Thoracic aorta (tissue), 2 donors: Measurements from ENCODE around the gene TMPRSS3. TPM values are rescaled to one million over a fixed set of nuclear protein-coding genes. Genes with fewer than 3 reads are reported as not detected.

Source experiments
- ATAC-seq: fragments of 150-250 bp; one replicate; pipeline ENCODE4 v1.8.0; 2017; ENCODE audit warnings: low read depth; ENCODE audit not compliant: insufficient number of reproducible peaks, low FRiP score
- DNase-seq: peaks from one replicate; pipeline ENCODE4 v3.0.0-alpha.2; 2020; ENCODE audit warnings: low spot score
- H3K27ac ChIP-seq, 2 donors: fragments of 200-600 bp; sonication (generic); 1 replicate in 1 of 2; 2 replicates in 1 of 2; pipeline ENCODE4 v1.5.1; 2016; ENCODE audit warnings: mild to moderate bottlenecking in 2 of 2, moderate library complexity in 2 of 2
- H3K27me3 ChIP-seq: fragments of 200-600 bp; sonication (generic); replicated peaks from 2 replicates; pipeline ENCODE4 v1.6.0; 2016; ENCODE audit warnings: mild to moderate bottlenecking; ENCODE audit not compliant: insufficient read depth
- H3K36me3 ChIP-seq: fragments of 200-600 bp; sonication (generic); one replicate; pipeline ENCODE4 v1.5.1; 2016
- H3K4me1 ChIP-seq, 2 donors: fragments of 200-600 bp; sonication (generic); 1 replicate in 1 of 2; 2 replicates in 1 of 2; pipeline versions ENCODE4 v1.5.1 to v1.6.0; 2016; ENCODE audit warnings: low read depth in 2 of 2, mild to moderate bottlenecking in 1 of 2; ENCODE audit not compliant: control insufficient read depth in 1 of 2
- H3K4me3 ChIP-seq: fragments of 200-600 bp; sonication (generic); 2 replicates; pipeline ENCODE4 v1.5.1; 2016; ENCODE audit warnings: mild to moderate bottlenecking
- H3K9me3 ChIP-seq: fragments of 200-600 bp; sonication (generic); 2 replicates; pipeline ENCODE4 v1.5.1; 2016
- total RNA-seq, 2 donors: library from RNA; depleted of rRNA; stranded (reverse); fragments of >200 nt; gene quantifications; one replicate each; pipeline versions ENCODE4 v1.1.0 to v1.2.3, GENCODE V29; 2016
- TF ChIP-seq, protein P1 (sequence below): fragments of 200-600 bp; sonication (generic); IDR thresholded peaks from one replicate; pipeline ENCODE4 v1.5.1; 2019; ENCODE audit warnings: antibody characterized with exemption

The TMPRSS3 gene
- total RNA-seq, 2 donors from 2014 or later, result not detected

DNA sequence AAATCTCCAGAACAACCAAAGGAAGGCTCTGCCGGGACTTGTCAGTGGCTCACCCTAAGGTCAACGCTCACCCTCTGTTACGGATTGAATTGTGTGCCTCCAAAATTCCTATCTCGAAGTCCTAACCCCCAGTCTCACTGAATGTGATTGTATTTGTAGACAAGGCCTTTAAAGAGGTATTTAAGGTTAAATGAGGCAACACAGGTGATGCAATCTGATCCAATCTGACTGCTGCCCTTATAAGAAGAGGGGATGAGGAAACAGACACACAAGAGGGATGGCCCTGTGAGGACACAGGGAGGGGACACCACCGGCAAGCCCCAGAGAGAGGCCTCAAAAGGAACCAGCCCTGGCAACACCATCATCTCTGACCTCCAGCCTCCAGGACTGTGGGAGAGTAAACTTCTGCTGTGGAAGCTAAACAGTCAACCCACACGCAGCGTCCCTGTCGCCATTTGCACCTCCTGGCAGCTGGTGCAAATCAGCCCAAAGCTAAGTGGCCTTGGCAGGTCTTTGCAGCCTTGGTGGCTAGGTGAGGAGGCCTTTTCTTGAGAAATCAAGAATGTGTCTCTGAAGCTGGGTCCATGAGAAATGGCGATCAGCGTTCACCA lies 32.1 kb upstream of the TMPRSS3 start:
- peaks cover 11% of the 10 kb centered on the region for H3K9me3 ChIP-seq
- H3K36me3 ChIP-seq, result no peaks in the 10 kb centered on the region
- TF ChIP-seq, protein P1, sequence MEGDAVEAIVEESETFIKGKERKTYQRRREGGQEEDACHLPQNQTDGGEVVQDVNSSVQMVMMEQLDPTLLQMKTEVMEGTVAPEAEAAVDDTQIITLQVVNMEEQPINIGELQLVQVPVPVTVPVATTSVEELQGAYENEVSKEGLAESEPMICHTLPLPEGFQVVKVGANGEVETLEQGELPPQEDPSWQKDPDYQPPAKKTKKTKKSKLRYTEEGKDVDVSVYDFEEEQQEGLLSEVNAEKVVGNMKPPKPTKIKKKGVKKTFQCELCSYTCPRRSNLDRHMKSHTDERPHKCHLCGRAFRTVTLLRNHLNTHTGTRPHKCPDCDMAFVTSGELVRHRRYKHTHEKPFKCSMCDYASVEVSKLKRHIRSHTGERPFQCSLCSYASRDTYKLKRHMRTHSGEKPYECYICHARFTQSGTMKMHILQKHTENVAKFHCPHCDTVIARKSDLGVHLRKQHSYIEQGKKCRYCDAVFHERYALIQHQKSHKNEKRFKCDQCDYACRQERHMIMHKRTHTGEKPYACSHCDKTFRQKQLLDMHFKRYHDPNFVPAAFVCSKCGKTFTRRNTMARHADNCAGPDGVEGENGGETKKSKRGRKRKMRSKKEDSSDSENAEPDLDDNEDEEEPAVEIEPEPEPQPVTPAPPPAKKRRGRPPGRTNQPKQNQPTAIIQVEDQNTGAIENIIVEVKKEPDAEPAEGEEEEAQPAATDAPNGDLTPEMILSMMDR, result no peak
- H3K27ac ChIP-seq, result no peak overlapping the region
- DNase-seq (no peak), ATAC-seq (no peak)
- H3K4me1 ChIP-seq, result no peaks in the 10 kb centered on the region
- H3K27me3 ChIP-seq, result no peaks in the 10 kb centered on the region
- H3K4me3 ChIP-seq, result no peak overlapping the region

GRCh38 chr21:42426876-42427480 lies 31.1 kb upstream of the TMPRSS3 start:
- Histone ChIP-seq H3K4me1 (no peaks in the 10 kb centered on the region), H3K27ac (no peak overlapping the region), H3K27me3 (no peaks in the 10 kb centered on the region), H3K36me3 (no peaks in the 10 kb centered on the region), H3K4me3 (no peak overlapping the region), H3K9me3 (peaks cover 2% of the 10 kb centered on the region)
- no peak for DNase-seq
- TF ChIP-seq, protein P1, result no peak
- no peak for ATAC-seq

DNA sequence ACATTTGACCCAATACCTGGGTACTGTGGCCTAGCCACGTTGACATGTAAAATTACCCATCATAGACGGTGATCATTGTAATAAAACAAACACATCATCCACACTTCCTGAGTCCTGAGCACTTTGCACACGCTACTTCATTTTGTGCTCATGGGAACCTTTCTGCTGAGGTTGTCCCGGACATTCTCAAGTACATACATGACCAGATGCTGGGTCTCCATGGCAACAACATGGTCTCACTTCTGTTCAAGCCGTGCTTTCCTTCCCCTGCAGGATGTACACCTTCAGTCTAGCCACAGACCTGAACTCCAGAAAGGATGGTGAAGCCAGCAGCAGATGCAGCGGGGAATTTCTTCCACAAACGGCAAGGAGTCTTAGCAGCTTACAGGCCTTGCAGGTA lies 30.6 kb upstream of the TMPRSS3 start:
- TF ChIP-seq, protein P1, result no peak
- ATAC-seq, result no peak
- Histone ChIP-seq H3K9me3 (no peaks in the 10 kb centered on the region), H3K4me3 (no peak overlapping the region), H3K36me3 (no peaks in the 10 kb centered on the region), H3K27me3 (no peaks in the 10 kb centered on the region), H3K27ac (no peak overlapping the region), H3K4me1 (no peaks in the 10 kb centered on the region)
- DNase-seq, result no peak

- Histone ChIP-seq H3K9me3 (no peaks in the 10 kb centered on the region), H3K36me3 (no peaks in the 10 kb centered on the region), H3K4me3 (no peak overlapping the region), H3K27me3 (no peaks in the 10 kb centered on the region), H3K27ac (no peak overlapping the region), H3K4me1 (no peaks in the 10 kb centered on the region)
- no peak for ATAC-seq
- DNase-seq, result no peak
- TF ChIP-seq, protein P1, result no peak
Measured at GRCh38 chr21:42425591-42425990, 29.7 kb upstream of the TMPRSS3 start.

- H3K36me3 ChIP-seq, result no peaks in the 10 kb centered on the region
- no peaks in the 10 kb centered on the region for H3K27me3 ChIP-seq
- no peak overlapping the region for H3K27ac ChIP-seq
- ATAC-seq (no peak), DNase-seq (no peak)
- no peaks in the 10 kb centered on the region for H3K4me1 ChIP-seq
- TF ChIP-seq, protein P1, result no peak
- no peaks in the 10 kb centered on the region for H3K9me3 ChIP-seq
- H3K4me3 ChIP-seq, result no peak overlapping the region
Measured at GRCh38 chr21:42424914-42425541, 29.2 kb upstream of the TMPRSS3 start.
